ENCODE results near the gene CHST8. TPM values are rescaled to one million over a fixed set of nuclear protein-coding genes. Genes with fewer than 3 reads are reported as not detected.

Gene CHST8
- total RNA-seq, 1 donor from 2014 or later = 0.16 TPM

- ATAC-seq = no peak
These were observed 97.8 kb downstream of the CHST8 start for GRCh38 chr19:33719366-33720154.

GRCh38 chr19:33720155-33720493 is 98.4 kb downstream of the CHST8 start:
- ATAC-seq = no peak

DNA sequence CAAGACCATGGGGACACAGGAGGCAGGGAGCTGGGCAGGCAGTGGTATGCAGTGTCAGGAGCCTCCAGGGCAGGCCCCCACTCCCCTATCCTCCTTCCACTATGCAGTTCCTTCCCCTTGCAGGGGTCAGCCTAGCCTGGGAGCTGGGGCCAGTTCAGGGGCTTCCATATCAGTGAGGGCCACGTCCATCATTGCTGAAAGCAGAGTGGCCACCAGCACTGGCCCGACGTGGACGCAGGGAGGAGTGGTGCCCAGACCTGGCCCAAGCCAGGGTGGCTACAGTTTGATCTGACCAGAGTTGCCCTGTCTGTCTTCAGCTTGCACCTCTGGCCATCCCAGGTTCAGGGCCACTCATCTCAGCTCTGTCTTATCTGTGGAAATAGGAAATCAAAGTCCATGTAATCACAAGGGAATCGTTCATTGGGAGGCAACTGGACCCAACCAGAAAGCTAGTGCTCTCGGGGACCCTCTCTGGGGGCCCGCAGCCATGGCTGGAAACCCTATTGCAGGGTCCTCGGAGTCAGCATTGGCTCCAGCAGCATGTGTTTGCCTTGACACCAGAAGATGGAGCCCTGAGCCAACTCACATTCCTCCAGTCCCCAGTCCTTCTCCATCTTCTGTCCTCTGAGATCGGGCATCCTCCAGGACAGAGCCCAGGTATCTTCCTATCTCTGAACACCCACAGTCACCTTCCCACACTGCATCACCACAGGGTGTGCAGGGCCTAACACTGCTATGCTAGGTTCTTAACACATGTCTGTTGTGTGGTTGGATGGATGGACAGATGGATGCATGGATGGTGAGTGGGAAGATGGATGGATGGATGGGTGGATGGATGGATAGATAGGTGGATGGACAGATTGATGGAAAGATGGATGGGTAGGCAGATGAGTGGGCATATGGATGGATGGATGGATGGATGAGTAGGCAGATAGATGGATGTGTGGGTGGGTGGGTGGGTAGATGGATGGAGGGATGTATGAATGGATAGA is 99.2 kb downstream of the CHST8 start:
- no peak for ATAC-seq

- ATAC-seq = no peak
These were observed 100.1 kb downstream of the CHST8 start for GRCh38 chr19:33721735-33722297.

GRCh38 chr19:33722456-33723239 is 100.9 kb downstream of the CHST8 start:
- ATAC-seq = no peak

DNA sequence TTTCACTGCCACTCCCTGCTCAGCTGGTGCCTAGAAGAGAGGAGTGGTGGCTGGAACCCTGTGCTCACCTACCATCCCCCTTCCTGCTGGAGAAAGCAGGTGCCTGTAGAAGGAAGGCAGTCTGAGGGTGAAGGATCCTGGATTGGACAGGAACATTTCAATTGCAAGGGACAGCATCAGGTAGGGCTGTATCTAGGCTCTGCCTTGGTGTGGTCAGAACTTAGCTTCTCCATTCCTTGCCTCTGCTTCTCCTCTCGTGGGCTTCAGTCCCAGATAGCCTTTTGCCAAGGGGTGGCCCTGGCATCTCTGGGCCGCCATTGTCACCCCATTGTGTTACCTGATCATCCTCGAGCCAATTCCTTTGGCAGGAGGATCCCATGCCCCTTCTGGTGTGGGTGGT is 101.8 kb downstream of the CHST8 start:
- no peak for ATAC-seq

DNA sequence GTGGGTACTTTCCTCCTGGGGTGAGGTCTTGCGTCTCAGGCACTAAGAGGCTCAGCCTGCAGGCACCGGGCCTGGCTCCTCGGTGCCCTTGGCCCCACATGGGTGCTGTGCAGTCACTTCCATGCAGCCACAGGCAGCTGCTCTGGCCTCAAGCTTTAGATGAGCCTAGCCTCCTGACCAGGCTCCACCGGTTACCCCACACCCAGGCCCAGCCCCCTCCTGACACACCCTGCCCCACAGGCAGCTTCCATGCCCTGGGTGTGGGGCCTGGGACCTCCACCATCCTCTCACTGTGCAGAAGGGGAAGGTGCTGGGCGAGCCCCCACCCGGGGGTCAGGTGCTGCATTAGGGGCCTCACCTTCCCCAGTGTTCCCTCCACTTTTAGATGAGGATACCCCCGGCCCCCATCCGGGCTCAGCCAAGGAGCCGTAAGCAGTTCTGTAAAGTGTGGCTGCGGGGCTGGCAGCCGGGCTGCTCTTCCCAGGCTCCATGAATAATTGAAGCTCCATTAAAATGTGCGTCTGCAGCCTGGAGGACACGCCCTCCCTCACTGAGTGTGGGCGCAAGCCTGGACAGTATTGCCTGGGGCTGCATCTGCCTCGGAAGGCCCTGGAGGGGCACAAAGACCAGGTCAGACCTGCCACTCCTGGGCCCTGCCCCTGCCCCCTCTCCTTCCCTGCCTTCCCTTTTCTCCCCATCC is 102.4 kb downstream of the CHST8 start:
- no peak for ATAC-seq

DNA sequence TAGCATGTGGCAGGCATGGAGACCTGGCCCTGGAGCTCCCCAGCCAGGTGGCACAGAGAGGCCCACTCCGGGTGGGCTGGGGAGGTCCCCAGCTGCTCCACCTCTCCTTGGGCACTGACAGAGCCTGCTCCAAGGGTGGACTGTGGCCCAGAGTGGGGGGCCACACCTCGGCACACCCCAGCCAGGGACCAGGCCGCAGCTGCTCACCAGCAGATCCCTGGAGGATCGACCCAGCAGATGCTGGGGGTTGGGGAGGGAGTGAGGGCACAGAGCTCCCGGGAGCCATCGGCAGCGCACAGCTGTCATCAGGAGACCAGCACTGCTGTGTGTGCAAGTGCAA is 102.9 kb downstream of the CHST8 start:
- ATAC-seq = no peak

DNA sequence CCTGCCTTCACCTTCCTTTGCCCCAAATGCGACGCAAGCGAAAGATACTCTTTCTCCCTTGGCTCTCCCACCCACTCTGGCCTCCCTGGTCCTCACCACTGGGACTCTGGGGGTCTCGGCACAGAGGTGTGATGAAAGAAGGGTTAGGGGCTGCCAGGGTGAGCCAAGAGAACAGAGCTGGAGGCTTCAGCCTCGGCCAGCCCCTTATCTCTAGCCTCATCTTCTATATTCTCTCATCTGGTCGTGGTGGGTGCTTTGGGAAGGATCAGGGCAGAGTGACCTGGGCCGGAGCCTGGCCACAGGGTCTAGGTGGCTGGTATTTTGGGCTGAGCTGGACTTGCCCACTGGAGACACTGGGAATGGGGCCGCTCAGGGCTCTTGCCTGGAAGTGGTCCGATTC is 103.8 kb downstream of the CHST8 start:
- no peak for ATAC-seq

GRCh38 chr19:33726756-33727155 is 105.0 kb downstream of the CHST8 start:
- no peak for ATAC-seq

DNA sequence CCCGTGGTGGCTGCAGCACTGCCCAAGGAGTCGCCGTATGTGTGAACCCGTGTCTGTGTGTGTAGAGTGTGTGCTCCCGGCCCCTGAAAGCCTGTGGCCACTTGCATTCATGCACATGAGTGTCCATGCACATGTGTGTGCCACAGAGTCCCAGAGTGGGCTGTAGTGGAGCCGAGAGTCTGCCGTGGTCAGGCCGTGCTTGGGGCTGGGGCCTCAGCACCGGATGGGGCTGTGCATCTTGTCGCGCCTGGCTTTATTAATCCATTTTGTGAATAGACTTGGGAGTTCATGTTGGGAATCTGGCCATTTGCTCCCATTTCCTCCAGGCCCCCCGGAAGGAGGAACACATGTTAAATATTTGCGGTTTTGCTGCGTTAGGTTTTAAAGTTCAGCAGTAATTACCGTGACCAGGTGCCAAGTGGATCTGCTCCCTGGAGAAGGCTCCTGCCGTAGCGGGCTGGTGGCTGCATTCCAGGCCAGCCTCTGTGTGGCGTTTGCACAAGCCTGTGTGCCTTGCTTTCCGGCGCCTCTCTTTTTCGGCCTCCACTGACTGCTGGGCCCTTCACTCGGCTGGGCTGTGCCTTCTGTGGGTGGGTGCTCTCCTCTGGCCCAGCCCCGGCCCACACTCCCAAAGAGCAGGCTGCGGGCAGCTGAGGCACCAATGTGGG is 105.7 kb downstream of the CHST8 start:
- ATAC-seq = no peak

- ATAC-seq = no peak
These were observed 106.4 kb downstream of the CHST8 start for GRCh38 chr19:33728141-33728540.

- no peak for ATAC-seq
These were observed 109.3 kb downstream of the CHST8 start for GRCh38 chr19:33730858-33731607.

- no peak for ATAC-seq
These were observed 110.1 kb downstream of the CHST8 start for GRCh38 chr19:33731881-33732280.

DNA sequence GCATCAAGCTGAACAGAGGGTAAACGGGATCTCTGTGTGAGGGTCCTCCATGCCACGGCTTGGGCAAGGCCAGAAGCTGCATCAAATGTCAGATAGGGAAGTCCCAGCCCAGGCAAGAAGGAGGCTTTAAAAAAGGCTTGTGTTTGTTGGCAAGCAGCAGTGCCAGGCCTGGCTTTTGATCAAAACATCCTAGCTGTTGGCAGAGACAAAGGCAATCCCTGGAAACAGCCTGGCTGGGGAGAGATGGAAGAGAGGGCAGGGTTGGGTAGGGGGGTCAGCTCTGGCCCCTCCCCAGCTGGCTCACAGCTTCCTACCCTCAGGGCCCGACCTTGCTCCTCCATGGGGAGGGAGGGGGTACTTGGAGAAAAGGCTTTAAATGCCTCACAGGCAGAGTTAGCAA is 113.2 kb downstream of the CHST8 start:
- ATAC-seq = no peak

DNA sequence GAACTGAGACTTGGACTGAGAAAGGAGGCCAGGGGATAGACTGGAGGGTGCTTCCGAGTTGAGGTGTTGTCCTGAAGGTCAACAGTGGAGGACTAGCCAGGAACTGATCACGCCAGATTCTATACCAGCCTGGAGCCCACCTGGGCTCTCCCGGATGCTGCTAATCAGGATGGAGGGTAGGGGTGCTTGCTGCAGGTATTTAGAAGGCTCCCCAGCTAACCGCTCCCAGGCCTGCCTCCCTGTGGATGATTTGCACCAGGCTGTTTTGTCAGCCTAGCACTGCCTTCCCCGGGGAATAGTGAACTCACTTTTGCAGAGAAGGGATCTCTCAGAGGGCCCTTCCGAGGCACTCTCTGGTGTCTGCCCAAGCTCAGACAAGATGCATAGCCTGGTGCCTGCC is 114.4 kb downstream of the CHST8 start:
- ATAC-seq = no peak

DNA sequence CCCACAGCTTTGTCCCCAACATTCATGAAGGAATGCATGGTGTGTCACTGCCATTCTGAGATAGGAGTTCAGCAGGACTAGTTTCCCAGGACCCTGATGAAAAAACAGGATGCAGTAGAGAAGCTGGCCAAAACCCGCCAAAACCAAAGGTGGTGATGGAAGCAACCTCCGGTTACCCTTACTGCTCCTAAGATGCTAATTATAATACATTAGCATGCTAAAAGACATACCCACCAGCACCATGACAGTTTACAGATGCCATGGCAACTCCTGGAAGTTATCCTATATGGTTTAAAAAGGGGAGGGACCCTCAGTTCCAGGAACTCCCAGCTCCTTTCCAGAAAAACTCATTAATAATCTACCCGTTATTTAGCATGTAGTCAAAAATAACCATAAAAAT is 115.0 kb downstream of the CHST8 start:
- no peak for ATAC-seq

DNA sequence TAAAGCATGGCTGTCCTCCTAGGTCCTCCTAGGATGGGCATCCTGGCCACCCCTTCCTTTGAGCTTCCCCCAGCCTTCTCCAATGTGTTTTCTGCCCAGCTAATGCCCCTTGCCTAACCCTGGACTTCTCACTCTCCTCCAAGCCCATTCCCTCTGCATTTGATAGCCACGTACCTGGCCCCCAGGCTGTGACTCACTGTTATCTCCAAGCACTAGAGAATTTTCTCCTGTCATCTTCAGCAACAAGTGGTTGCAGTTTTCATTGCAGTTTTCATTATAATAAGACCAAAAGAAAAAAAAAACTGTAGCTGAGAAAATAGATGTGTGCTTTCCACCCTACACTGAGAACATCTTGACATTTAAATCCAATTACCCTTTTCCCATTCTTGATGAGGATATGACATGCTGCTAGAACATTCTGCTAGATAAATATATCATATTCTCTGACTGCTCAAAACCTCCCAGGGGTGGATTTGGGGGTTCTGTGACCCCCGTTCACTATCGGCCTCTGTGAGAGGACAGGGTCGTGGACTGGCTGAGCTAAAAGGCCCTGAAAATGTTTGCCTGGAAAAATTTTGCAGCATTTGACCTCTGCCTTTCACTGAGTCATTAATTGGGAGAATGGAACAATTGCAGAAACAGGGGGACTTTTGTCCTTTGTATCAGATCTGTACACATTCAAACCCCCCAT is 116.1 kb downstream of the CHST8 start:
- ATAC-seq = no peak

GRCh38 chr19:33740811-33741396 is 119.2 kb downstream of the CHST8 start:
- ATAC-seq = no peak

GRCh38 chr19:33745297-33745696 is 123.5 kb downstream of the CHST8 start:
- no peak for ATAC-seq

Measured in esophagus mucosa (tissue), 1 donor.